Neural crest cell (in vitro differentiated cells): Measurements from ENCODE around the gene FAH. TPM values are rescaled to one million over a fixed set of nuclear protein-coding genes. Genes with fewer than 3 reads are reported as not detected.

Experiments used
- DNase-seq: peaks from one replicate; pipeline ENCODE4 v3.0.0; 2021; ENCODE audit warnings: low read depth, mixed read lengths, low spot score
- H3K27ac Mint-ChIP-seq: one replicate; pipeline ENCODE4 v1.8.0; 2021; ENCODE audit warnings: mild to moderate bottlenecking, mixed read lengths; ENCODE audit not compliant: unreplicated experiment
- H3K27me3 Mint-ChIP-seq: 2 replicates; pipeline ENCODE4 v1.8.0; 2021; ENCODE audit warnings: low read depth, mild to moderate bottlenecking, mixed read lengths
- H3K36me3 Mint-ChIP-seq: 2 replicates; pipeline ENCODE4 v1.8.0; 2021; ENCODE audit warnings: low read depth, mild to moderate bottlenecking, mixed read lengths
- H3K4me1 Mint-ChIP-seq: 2 replicates; pipeline ENCODE4 v1.8.0; 2021; ENCODE audit warnings: mixed read lengths
- H3K4me3 Mint-ChIP-seq: one replicate; pipeline ENCODE4 v1.8.0; 2021; ENCODE audit warnings: mild to moderate bottlenecking, mixed read lengths
- H3K9me3 Mint-ChIP-seq: 2 replicates; pipeline ENCODE4 v1.8.0; 2021; ENCODE audit warnings: mixed read lengths
- CTCF ChIP-seq: fragments of 200-600 bp; sonication (generic); conservative IDR thresholded peaks from 2 replicates; pipeline ENCODE4 v1.5.0; 2021; ENCODE audit warnings: antibody characterized with exemption, mild to moderate bottlenecking
- long read RNA-seq: library from polyadenylated mRNA; unstranded; transcript quantifications from one replicate; pipeline ENCODE4 v2.0.0, GENCODE V29; 2020
- total RNA-seq: library from RNA; stranded (reverse); gene quantifications from 2 replicates; pipeline ENCODE4 v1.2.1, GENCODE V29; 2021

FAH gene
- 21.1 and 22.9 TPM in 2 replicates for total RNA-seq
- long read RNA-seq, transcript FAH-213 (14 exons, 1,549 nt) = major isoform, 11 of 21 reads
- long read RNA-seq, partial matches to known transcripts = 3 of 21 reads
- long read RNA-seq, other reads (novel, unspliced or antisense) = 2 of 21 reads

DNA sequence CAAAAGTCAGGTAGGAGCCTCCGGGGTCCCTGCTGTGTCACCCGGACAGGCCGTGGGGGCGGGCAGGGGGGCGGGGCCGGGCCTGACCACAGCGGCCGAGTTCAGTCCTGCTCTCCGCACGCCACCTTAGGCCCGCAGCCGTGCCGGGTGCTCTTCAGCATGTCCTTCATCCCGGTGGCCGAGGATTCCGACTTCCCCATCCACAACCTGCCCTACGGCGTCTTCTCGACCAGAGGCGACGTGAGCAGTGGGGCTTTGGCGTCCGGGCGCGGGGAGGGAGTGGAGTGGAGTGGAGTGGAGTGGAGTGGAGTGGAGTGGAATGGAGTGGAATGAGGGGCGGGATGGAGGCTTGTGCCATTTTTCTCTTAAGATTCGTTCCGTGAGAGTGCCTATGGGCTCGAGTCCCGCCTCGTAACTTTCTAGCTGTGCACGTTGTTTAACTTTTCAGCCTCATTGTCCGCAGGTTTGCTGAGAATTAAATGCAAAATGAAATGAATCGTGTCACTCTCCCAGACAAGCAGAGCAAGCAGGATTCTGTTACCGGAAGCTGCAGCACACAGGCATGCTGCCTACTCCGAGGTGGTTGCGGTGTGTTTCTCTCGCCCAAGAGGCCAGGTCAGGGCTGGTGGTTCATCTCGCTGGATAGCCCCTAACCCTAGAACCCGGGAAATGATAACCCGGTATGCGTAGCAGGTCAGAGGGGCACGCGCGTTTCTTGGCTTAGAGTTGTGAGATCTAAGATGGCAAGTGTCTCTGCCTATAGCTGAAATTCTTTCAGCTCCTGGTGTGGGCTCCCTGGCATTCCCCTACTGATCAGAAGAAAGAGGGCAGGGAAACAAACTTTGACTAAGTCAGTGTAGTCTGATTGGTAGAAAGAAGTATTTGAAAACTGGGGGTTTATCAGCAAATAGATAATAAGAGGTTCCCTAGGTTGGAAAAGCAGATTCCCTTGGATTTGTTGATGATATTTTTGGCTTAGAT lies at the start of gene FAH:
Gene FAH, plus strand, starts transcription at position 104 of the 981 bp plus-strand sequence. Its CDS starts 56 bp downstream, at position 160.
- Mint-ChIP-seq H3K36me3 (no peaks in the 10 kb centered on the region), H3K4me1 (peaks cover 35% of the 10 kb centered on the region), H3K4me3 (peak within 1 kb of the TSS; percentile 92), H3K9me3 (no peaks in the 10 kb centered on the region), H3K27ac (peak within 1 kb of the TSS; percentile 50), H3K27me3 (peaks cover 3% of the 10 kb centered on the region)
- TF ChIP-seq CTCF = no peak
- no peak for DNase-seq

DNA sequence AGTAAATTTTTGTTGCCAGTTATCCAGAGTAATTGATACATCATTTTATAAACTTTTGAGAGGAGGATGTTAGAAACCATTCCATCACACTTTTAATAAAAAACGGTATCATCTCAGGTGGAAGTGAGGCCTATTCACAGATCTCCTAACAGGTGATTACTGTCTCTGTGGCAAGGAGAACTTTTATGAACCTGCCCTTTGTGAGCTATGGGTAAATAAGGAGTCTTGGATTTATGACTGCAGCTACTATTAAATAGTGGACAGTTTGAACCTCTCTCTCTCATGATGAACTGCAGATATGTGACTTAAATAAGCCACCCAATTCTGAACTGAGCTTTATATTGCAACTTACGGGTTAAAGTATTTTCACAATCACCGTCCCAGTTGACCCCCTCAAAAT lies 47.6 kb upstream of the FAH start:
- Mint-ChIP-seq H3K27me3 (no peaks in the 10 kb centered on the region), H3K4me1 (no peaks in the 10 kb centered on the region), H3K4me3 (no peak overlapping the region), H3K36me3 (no peaks in the 10 kb centered on the region), H3K9me3 (no peaks in the 10 kb centered on the region), H3K27ac (no peak overlapping the region)
- no peak for TF ChIP-seq CTCF
- DNase-seq = no peak

GRCh38 chr15:80105595-80105994 lies 47.2 kb upstream of the FAH start:
- H3K4me3 Mint-ChIP-seq = no peak overlapping the region
- DNase-seq = no peak
- H3K27me3 Mint-ChIP-seq = no peaks in the 10 kb centered on the region
- no peaks in the 10 kb centered on the region for H3K4me1 Mint-ChIP-seq
- H3K9me3 Mint-ChIP-seq = no peaks in the 10 kb centered on the region
- no peaks in the 10 kb centered on the region for H3K36me3 Mint-ChIP-seq
- TF ChIP-seq CTCF = no peak
- H3K27ac Mint-ChIP-seq = no peak overlapping the region

DNA sequence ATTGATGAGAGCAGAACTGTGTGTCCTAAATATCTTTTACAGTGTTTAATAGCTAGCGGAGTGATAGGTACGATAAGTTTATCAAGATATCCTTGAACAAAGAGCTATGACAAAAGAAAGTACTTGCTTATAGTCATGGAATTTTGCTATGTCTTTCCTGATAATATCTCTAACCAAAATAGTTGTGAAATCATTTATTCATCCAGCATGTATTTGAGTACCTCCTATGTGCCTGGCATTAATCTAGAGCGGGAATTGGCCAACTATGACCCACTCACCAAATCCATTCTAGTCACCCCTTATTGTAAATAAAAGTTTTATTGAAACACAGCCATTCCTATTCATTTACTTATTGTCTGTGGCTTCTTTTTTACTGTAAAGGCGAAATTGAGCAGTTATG lies 46.7 kb upstream of the FAH start:
- Mint-ChIP-seq H3K36me3 (no peaks in the 10 kb centered on the region), H3K27ac (no peak overlapping the region), H3K4me3 (no peak overlapping the region), H3K9me3 (no peaks in the 10 kb centered on the region), H3K27me3 (no peaks in the 10 kb centered on the region), H3K4me1 (no peaks in the 10 kb centered on the region)
- no peak for TF ChIP-seq CTCF
- DNase-seq = no peak

GRCh38 chr15:80107204-80107603 lies 45.6 kb upstream of the FAH start:
- H3K9me3 Mint-ChIP-seq = no peaks in the 10 kb centered on the region
- no peaks in the 10 kb centered on the region for H3K36me3 Mint-ChIP-seq
- TF ChIP-seq CTCF = no peak
- no peak for DNase-seq
- H3K27me3 Mint-ChIP-seq = no peaks in the 10 kb centered on the region
- no peaks in the 10 kb centered on the region for H3K4me1 Mint-ChIP-seq
- no peak overlapping the region for H3K27ac Mint-ChIP-seq
- H3K4me3 Mint-ChIP-seq = no peak overlapping the region
